ENCODE data around the gene BCL2A1.
"Not testable (repeated sequence)": the region's sequence is repeated elsewhere in the genome, so short reads cannot be mapped to it uniquely, and the experiment has no call there.

The BCL2A1 gene

DNA sequence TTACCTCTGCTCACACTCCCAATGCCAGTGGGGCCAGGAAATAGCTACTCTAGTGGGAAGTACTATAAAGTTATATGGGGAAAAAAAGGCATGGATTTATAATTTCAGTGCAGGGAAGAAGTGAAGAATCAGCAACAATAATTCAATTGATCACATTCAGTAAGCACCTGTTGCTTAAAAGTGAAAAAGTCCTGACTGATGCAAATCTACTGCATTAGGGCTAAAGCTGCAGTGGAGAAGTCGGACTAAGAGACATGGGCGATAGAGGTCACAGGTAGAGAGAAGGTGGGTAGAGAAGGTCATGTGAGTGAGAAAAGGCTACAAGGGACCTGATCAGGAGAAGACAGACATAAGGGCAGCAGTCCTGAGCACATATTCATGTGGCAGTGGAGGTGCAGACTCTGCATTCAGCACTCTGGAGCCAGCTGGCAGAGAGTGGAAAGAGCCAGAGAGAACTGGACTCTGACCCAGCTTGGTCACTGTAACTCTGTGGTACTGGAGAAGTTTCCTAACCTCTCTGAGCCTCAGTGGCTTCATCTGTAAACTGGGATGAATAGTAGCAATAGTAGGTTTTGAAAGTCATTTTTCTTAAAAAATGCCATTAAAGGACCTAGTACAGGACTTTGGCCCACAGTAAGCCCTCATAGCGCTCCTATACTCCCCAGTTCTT, 17.6 kb upstream of the BCL2A1 start:
- no peak for DNase-seq

DNA sequence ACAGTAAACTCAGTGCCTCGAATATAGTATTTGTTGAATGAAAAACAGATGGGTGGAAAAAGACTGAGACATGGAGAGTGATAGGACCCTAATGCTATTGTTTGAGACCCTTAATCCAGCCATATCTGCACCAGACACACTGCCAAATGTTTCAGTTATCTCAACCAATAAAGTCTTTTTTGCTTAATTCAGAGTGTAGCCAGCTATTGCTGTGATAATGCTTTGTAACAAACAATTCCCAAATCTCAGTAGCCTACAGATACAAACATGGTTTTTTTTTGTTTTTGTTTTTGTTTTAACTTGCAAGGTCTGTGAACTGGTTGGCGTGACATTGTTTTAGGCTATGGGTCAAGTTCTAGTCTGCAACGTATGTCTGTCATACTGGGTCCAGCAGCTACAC, 17.0 kb upstream of the BCL2A1 start:
- DNase-seq = no peak

DNA sequence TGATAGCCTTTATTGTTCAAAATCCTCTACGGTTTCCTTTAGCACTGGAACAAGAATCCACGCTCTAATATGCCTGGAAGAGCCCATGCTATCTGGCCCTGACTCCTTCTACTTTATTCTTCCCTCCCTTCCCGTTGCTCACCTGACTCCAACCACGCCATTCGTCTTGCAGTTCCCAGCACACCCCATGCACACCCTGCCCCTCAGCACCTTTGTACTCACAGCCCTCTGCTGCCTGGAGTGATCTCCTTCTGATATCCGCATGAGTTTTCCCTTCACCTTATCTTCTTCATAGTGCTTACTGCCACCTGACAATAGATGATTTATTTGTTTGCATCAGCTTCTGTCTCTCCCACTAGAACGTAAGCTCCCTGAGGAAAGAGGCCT, 16.6 kb upstream of the BCL2A1 start:
- DNase-seq = no peak

DNA sequence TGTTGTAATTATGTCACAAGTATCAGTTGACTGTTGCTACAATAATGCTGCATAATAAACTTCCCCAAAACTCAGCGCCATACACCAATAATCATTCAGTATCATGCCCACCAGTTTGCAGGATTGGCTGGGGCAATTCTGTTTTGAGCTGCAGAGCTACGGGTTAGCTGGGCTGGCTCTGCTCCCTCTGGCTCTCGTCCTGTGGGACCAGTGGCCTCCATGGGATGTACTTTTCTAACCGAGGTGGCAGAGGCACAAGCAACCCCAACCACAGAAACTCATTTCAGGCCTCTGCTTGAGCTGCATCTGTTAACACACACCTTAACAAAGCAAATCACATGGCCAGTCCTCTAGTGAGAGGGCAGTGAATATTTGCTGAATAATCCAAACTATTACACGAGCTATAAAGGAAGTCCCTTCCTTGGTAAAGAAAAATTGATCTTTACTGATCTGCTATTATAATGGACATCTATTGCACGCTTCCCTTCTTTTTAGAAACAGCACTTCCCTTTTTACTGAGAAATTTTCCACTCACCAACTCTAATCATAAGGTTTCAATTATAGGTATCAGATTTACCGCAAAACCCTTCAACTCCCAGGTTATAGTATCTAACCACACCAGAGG, 10.9 kb upstream of the BCL2A1 start:
- no peak for DNase-seq

DNA sequence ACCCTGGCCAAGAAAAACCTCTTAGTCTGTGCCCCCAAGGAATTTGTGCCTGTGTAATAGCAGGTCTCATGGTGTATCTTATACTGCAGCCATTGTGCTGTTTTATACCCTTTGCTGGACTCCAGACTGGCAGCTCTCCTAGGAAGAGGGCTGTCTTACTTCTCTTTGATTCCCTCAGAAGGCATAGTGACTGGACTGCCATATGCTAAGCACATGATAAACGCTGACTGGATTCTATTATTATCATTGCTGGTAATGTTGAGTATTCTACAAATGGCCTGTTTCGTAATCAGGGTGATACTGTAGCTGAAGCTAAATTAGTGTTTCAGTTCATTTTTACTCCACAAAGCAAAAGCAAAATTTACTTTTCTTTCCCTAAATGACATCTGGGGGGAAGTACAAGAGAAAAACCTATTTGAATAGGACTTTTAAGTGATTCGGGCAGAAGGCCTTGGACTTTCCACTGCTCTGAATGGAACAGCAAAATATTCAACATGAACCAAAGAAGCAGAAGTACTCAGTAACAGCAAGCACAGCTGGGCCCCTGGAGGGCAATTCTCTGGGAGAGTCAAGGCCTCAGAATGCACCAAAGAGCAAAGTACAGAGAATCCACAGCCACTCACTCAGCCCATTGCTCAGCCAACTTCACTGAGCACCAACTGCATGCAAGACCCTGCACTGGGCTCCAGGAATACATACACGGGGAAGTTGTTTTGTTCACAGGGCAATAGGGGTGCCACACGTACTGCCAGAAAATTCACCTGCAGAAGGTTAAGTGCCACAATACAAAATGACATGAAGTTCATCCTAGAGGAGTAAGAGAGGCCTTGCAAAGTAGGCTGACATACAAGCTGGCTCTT, 7.9 kb upstream of the BCL2A1 start:
- no peak for DNase-seq

DNA sequence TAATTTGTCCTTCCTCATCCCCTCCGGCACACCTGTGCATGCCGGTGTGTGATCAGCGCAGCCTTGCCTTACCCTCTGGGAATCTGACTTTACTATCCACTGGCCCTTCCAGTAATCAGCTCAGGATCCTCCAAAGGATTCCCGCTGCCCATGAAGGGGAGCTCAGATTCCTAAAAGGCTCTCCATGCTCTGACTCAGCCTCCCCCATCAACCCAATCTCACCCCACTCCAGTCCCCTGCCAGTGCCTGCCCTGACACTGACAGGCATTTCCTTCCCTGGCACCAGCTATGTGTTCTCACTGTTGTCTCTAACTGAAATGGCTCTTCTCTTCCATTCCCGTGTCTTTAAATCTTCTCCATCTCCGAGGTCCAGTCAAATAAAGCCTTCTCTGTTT, 7.3 kb upstream of the BCL2A1 start:
- DNase-seq = no peak

DNA sequence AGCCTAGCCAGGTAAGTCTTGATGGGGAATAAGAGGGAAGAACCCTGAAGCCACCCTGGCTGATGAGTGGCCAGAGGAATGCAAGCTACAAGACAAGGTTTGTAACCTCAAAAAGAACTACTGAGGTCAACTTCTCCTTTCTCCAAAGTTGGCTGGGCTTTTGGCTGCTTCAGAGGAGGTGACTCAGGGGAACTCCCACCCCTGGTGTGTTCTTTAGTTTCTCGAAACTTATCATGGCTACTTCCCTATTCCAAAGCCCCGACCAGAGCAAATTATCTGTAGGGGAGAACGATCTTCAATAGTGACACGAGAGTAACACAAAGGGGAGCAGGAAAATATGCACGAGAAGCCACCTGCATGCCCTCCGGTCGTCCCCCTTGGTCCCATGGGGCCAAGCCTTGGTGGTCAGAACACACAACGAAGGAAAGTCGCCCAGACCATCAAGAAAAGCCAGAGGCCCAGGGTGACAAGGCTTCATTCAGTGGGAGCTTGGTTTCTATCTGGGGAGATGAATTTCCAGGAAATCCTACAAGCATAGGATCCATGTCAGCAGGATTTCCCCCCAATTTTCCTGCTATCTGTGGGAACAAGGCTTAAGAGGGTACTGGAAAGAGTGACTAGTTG, 6.5 kb upstream of the BCL2A1 start:
- DNase-seq = no peak

DNA sequence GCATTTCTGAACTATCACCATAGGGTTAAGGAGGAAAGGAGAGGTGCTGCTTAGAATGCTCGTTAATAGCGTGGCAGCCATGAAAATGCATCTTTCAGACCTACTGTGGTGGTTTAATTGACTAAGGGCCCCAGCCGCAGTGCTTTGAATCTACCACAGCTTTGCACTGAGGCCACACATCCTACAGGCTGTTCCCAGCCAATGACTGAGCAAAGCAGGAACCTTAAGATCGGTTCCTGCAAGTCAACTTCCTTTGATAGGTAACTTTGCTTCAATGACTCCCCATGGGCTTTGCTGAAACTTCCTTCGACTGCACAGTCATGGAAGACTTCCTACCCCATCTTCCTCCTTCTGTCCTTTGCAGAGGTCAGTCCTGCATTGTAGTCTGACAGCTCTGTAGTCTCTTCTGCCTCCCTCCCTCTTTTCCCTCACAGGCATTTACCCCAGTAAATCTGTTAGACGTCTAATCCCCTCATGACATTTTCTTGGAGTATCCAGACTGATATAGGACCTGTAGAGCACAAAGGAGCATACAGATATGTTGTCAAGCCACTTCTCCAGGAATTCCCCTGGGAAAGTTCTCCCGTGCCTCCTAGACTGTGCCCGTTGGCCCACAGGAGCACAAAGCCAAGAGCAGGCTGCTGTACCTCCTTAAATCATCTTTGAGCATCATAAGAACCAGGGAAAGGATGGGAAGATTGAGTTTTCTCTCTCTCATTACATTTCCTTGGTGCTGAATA, 2.6 kb upstream of the BCL2A1 start:
- no peak for DNase-seq

DNA sequence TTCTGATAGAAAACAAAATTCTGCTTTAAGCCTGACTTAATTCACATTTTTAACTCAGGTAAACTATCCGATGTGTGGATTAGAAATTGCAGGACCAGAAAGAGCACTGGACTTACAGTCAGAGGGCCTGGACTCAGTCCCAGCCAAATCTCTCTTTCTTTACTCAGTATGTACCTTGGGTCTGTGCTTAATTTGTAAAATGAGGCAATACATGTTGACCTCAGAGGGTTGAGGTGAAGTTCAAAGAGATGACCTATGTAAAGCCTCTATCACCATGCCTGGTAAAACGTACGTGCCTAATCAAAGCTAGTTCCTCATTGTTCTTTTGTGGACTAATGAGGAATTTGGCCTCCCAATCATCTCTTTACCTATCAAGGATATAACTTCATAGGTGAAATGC, 1.9 kb upstream of the BCL2A1 start:
- no peak for DNase-seq

DNA sequence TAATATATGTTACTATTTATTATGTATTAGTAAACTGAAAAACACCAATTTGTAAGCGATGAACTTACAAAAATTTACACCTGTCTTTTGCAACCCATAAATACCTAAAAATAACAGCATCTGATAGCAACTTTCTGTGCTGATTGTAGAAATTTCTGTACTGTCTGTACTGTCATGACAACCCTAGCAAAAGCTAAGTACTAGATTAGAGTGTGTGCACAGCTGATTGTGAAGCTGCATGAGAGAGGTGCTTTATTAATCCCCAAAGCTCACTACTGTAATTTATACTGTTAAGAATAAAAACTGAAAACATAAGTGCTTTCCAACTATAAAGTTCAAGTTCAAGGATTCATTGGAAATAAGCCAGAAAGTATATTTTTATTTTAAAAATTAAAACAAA, 815 bp downstream of the BCL2A1 start:
- DNase-seq = no peak

DNA sequence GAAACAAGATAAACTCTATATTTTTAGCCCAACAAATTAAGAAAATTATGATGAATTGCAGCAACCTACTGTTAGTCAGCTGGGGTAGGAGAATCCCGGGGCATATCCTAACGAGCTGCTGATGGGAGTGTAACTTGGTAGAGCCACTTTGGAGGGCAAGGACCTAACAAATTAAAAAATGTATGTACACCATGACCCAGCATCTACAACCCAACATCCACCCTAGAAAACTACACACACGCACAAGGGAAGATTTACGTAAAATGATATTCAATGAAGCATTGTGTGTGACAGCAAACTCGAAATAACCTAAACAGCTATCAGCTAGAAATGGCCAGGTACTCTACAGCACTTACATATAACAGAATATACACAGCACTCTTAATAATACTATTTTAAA, 1.9 kb downstream of the BCL2A1 start:
- no peak for DNase-seq

DNA sequence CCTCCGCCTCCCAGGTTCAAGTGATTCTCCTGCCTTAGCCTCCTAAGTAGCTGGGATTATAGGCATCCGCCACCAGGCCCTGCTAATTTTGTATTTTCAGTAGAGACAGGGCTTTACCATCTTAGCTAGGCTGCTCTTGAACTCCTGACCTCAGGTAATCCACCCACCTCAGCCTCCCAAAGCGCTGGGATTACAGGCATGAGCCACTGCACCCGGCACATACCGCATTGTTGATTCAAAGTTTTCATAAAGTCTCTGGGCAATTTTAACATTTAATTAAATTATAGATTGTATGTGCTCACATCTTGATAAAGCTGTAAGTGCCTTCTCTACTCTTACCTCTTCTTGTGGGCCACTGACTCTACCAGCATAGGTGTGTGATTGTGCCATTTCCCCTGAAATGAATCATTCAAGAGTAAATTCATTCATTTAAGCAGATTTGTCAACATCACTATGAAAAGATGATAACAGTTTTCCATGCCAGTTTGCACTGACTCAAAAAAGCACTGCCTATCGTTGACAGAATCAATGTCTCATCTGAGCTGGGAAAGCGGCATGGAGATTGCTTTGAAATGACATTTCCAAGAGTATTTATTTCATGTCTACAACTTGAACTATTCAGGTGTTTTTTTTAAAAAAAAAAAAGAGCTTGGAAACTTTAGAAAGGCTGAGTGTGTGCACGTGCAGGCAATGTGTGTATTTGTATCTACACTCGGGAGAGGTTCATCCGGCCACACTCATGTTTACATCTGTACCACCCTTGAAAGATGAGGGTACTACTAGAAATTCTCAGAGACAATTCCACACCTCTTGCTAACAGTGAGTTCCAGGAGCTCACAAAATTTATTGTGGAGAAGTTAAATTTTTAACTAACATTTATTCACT, 3.5 kb downstream of the BCL2A1 start:
- DNase-seq = no peak

DNA sequence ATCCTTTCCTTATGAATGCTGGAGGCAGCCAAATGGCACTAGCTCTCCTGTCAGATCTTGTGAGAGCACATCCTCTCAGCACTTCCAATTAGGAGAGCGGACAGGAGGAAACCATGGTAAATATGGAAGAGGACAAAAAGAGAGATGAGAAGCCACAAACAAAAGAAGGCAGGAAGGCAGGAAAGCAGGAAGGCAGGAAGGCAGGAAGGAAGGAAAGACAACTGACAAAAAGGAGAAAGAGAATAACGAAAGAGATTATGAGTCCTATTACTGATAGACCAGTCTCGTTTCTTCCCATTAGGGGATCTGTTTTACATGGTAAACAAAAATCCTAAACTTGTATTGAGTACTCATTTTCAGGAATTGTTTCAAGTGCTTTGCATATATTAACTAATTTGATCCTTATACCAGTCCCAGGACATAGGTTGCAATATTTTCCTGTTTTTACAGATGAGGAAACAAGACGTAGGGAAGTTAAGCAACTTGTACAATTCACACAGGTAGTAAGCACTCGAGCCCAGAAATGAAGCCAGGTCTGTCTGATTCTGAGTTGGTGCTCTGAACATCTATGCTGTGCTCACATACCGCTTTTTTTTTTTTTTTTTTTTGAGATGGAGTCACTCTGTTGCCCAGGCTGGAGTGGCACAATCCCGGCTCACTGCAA, 4.2 kb downstream of the BCL2A1 start:
- DNase-seq = no peak

DNA sequence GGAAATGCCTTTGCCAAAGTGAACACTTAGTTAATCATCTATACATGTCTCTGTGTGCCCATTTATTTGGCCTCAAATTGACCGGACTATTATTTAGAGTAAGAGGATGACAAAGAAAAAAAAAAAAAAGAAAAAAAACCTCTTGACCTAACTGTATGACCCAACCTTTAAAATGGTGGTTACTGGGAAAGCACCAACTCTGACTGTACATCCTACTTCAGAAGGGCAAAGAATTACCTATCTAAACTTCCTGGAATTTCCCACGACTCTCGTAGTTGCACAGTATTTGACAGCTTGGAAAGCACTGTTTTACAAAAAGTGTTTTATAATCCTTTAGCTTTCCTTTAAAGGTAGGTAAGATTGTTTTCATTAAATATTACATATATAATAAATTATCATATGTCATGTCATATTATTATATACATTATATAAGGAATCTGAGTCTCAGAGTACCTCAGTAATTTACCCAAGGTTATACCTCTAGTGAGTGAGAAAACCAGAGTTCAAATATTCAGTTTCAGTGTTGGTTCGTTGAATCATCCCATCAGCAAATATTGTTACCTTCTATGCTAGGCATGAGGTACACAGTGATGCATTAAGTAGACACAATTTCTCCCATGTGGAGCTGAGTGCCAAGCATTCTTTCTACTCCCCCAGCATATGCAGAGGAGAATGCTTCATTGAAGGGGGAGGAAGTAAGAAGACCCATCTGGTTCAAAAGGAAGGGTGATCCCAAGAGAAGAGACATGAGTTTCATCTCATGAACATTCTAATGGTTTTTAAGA, 5.0 kb downstream of the BCL2A1 start:
- DNase-seq = no peak

DNA sequence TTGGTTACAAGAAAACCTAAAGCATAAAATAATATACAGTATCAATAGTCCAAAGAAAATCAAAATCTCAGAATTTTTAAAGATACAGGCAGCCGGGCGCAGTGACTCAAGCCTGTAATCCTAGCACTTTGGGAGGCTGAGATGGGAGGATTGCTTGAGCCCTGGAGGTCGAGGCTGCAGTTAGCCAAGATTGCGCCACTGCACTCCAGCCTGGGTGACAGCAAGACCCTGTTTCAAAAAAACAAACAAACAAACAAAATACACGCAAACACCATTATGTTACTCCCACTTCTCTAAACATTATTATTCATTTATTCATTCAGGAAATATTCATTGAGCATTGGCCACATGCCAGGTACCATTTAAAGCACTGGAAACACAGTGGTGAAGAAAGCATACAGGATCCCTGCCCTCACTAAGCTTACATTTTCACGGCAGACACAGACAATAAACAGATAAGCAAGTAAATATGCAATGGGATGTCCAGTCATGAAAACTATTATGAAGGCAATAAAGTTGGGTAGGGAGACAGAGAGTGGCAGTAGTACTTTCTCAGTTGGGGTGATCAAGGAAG, 6.7 kb downstream of the BCL2A1 start:
- DNase-seq = no peak

DNA sequence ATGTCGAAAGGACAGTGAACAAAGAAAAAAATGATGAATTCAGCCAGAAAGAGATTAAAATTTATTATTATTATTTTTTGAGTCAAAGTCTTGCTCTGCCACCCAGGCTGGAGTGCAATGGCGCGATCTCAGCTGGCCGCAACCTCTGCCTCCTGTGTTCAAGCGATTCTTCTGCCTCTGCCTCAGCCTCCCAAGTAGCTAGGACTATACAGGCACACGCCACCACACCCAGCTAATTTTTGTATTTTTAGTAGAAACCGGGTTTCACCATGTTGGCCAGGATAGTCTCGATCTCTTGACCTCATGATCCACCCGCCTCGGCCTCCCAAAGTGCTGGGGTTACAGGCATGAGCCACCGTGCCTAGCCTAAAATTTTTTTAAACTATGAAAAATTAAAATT, 8.1 kb downstream of the BCL2A1 start:
- DNase-seq = not testable (repeated sequence)

DNA sequence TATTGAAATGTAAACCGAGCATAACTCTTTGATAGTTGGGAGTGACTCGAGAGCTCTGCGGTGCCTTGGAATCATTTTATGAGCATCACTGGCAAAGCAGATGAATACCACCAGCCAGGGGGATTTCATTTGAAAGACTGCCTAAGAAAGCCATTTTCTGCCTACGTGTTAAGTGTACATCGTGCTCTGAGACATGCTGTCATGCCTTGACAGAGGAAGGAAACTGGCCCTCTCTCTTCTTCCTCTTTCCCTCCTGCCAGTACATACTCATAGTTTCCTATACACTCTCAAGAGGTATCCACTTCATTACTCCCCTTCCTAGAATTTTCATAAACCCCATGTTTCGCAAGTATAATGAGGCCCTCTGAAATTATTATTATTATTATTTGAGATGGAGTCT, 8.8 kb downstream of the BCL2A1 start:
- no peak for DNase-seq

DNA sequence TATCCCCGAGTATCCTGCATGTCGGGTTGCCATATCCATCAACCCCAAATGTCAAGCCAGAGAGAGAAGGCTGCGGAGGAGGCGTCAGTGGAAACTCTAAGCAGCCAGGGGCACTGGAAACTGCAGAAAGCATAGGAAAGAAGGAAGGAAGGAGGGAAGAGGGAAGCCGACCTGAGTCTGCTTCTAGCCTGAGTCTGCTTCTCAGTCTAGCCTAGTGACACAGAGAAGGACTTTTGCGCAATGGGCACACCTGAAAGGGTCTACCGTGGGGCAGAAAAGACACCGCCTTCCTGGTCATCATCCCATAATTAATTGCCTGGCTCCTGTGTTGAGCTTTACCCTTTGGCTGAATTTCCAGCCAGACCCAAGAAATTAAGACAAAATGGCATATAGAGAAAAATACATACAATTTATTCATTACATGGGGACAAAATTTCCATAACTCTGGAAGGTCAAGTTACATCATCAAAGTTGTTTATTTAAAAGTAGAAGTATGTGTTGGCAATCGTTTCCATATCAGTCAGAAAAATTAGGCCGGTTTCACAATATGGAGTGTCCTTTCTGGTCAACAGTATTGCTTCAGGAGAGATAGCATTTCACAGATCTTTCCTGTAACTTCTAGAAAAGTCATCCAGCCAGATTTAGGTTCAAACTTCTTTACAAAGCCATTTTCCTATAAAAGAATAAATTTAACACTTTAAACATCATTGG, 10.3 kb downstream of the BCL2A1 start:
- DNase-seq = no peak

DNA sequence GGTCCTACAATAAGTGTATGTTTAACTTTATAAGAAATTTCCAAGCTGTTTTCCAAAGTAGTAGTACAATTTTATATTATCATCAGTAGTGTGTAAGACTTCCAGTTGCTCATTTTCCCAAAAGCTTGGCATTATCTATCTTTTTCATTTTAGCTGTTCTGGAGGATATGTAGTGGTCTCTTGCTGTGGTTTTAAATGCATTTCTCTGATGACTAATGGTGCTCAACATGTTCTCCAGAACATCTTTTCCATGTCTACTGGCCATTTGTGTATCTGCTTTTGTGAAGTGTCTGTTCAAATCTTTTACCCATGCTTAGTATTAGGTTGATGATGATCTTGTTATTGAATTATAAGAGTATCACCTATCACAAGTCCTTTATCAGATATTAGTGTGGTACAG, 13.3 kb downstream of the BCL2A1 start:
- no peak for DNase-seq

Data from amniotic stem cell (primary cell).